MM.1S (cell line): ENCODE data around the gene NANOS1.

ENCODE experiments used
- DNase-seq: peaks from one replicate; pipeline ENCODE4 v3.0.0-alpha.2; 2015
- H2AFZ ChIP-seq: fragments of 300-600 bp; sonication (generic); 2 replicates; pipeline ENCODE4 v1.6.0; 2016; ENCODE audit warnings: antibody characterized with exemption, low read length
- H3F3A ChIP-seq: fragments of 300-600 bp; sonication (generic); 2 replicates; pipeline ENCODE4 v1.6.1; 2016; ENCODE audit warnings: mild to moderate bottlenecking, antibody characterized with exemption, low read length, moderate library complexity, mixed read lengths; ENCODE audit not compliant: insufficient read depth
- H3K27ac ChIP-seq: fragments of 300-600 bp; sonication (generic); 2 replicates; pipeline ENCODE4 v1.5.1; 2016; ENCODE audit warnings: mild to moderate bottlenecking, low read length
- H3K27me3 ChIP-seq: fragments of 300-600 bp; sonication (generic); replicated peaks from 2 replicates; pipeline ENCODE4 v1.6.0; 2016; ENCODE audit warnings: low read length; ENCODE audit not compliant: insufficient read depth
- H3K36me3 ChIP-seq: fragments of 300-600 bp; sonication (generic); replicated peaks from 2 replicates; pipeline ENCODE4 v1.6.1; 2016; ENCODE audit warnings: mild to moderate bottlenecking, low read length, mixed read lengths; ENCODE audit not compliant: insufficient read depth
- H3K4me1 ChIP-seq: fragments of 300-600 bp; sonication (generic); 2 replicates; pipeline ENCODE4 v1.6.1; 2016; ENCODE audit warnings: low read length, mixed read lengths
- H3K4me2 ChIP-seq: fragments of 300-600 bp; sonication (generic); 2 replicates; pipeline ENCODE4 v1.6.0; 2016; ENCODE audit warnings: low read depth, low read length
- H3K4me3 ChIP-seq: fragments of 300-600 bp; sonication (generic); 2 replicates; pipeline ENCODE4 v1.5.1; 2016; ENCODE audit warnings: low read length, mixed read lengths
- H3K79me2 ChIP-seq: fragments of 300-600 bp; sonication (generic); 2 replicates; pipeline ENCODE4 v1.6.1; 2016; ENCODE audit warnings: mixed run types, low read length, mixed read lengths
- H3K9ac ChIP-seq: fragments of 300-600 bp; sonication (generic); 2 replicates; pipeline ENCODE4 v1.6.1; 2016; ENCODE audit warnings: low read length, mixed read lengths
- H3K9me2 ChIP-seq: fragments of 300-600 bp; sonication (generic); replicated peaks from 2 replicates; pipeline ENCODE4 v1.6.1; 2016; ENCODE audit warnings: mild to moderate bottlenecking, low read length, mixed read lengths; ENCODE audit not compliant: insufficient read depth
- H3K9me3 ChIP-seq: fragments of 300-600 bp; sonication (generic); replicated peaks from 2 replicates; pipeline ENCODE4 v1.6.1; 2016; ENCODE audit warnings: mild to moderate bottlenecking, low read length, mixed read lengths; ENCODE audit not compliant: insufficient read depth
- H4K20me1 ChIP-seq: fragments of 300-600 bp; sonication (generic); 2 replicates; pipeline ENCODE4 v1.6.1; 2016; ENCODE audit warnings: mild to moderate bottlenecking, low read length, moderate library complexity, mixed read lengths; ENCODE audit not compliant: insufficient read depth
- EZH2 ChIP-seq: fragments of 300-600 bp; sonication (generic); optimal IDR thresholded peaks from 2 replicates; pipeline ENCODE3; 2017; ENCODE audit warnings: low read depth, mild to moderate bottlenecking, antibody characterized with exemption, low read length, mixed read lengths
- EZH2phosphoT487 ChIP-seq: fragments of 300-600 bp; sonication (generic); IDR thresholded peaks from 2 replicates; pipeline ENCODE4 v1.6.1; 2018; ENCODE audit warnings: antibody characterized with exemption, low read length
- TF ChIP-seq, protein P1 (sequence below): fragments of 300-600 bp; sonication (generic); IDR thresholded peaks from 2 replicates; pipeline ENCODE4 v1.5.1; 2016; ENCODE audit warnings: antibody characterized with exemption, low read length, mixed read lengths

NANOS1 gene

DNA sequence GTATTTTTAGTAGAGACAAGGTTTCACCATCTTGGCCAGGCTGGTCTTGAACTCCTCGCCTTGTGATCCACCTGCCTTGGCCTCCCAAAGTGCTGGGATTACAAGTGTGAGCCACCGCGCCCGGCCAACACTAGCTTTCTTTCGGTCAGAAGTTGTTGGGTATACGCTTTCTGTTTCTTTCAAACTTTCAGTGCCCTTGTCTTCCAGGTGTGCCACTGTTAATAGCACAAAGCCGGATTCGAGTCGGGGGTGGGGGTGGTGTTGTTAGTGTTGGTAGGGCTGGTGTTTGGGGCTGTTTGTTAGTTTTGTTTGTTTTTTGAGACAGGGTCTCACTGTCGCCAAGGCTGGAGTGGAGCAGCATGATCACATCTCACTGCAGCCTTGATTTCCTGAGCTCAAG lies 33.8 kb upstream of the NANOS1 start:
- 0 out of 2 replicates have a peak overlapping the region, but pooled peaks have one; percentile 17 for H2AFZ ChIP-seq
- peak overlapping the region; percentile 52; the same call in 1 of the 2 replicates for H3K27ac ChIP-seq
- no peaks in the 10 kb centered on the region for H3K79me2 ChIP-seq
- H3K9me2 ChIP-seq = no peaks in the 10 kb centered on the region
- no peak overlapping the region; the same call in 1 of the 2 replicates for H3K4me3 ChIP-seq
- H3F3A ChIP-seq = no peaks in the 10 kb centered on the region; the same call in 1 of the 2 replicates
- no peaks in the 10 kb centered on the region for H3K4me1 ChIP-seq
- peak; percentile 65 for DNase-seq
- no peaks in the 10 kb centered on the region for H4K20me1 ChIP-seq
- no peaks in the 10 kb centered on the region for H3K9me3 ChIP-seq
- TF ChIP-seq EZH2phosphoT487 (no peak), EZH2 (no peak)
- TF ChIP-seq, protein P1, sequence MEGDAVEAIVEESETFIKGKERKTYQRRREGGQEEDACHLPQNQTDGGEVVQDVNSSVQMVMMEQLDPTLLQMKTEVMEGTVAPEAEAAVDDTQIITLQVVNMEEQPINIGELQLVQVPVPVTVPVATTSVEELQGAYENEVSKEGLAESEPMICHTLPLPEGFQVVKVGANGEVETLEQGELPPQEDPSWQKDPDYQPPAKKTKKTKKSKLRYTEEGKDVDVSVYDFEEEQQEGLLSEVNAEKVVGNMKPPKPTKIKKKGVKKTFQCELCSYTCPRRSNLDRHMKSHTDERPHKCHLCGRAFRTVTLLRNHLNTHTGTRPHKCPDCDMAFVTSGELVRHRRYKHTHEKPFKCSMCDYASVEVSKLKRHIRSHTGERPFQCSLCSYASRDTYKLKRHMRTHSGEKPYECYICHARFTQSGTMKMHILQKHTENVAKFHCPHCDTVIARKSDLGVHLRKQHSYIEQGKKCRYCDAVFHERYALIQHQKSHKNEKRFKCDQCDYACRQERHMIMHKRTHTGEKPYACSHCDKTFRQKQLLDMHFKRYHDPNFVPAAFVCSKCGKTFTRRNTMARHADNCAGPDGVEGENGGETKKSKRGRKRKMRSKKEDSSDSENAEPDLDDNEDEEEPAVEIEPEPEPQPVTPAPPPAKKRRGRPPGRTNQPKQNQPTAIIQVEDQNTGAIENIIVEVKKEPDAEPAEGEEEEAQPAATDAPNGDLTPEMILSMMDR = no peak
- H3K9ac ChIP-seq = no peak overlapping the region
- no peaks in the 10 kb centered on the region for H3K36me3 ChIP-seq
- no peak overlapping the region for H3K4me2 ChIP-seq
- no peaks in the 10 kb centered on the region for H3K27me3 ChIP-seq

DNA sequence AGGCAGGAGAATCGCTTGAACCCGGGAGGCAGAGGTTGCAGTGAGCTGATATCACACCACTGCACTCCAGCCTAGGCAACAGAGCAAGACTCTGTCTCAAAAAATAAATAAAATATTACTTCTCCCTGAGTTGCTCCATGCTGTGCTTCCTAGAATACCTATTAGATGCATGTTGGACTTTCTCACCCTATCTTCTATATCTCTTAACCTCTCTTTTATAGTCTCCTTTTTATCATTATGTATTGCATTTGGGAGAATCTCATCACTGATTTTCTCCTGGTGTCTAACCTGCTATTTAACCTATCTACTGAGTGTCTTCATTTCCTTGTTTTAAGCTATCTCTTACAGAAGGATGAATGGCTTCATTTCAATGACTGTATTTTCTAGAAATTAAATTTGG lies 32.1 kb upstream of the NANOS1 start:
- Histone ChIP-seq H3K79me2 (no peaks in the 10 kb centered on the region), H3K36me3 (no peaks in the 10 kb centered on the region), H3K4me2 (no peak overlapping the region), H3K4me1 (no peaks in the 10 kb centered on the region), H3K9me2 (no peaks in the 10 kb centered on the region), H3K9ac (no peak overlapping the region), H3K9me3 (no peaks in the 10 kb centered on the region), H3K4me3 (no peak overlapping the region), H3K27ac (no peak overlapping the region), H3F3A (no peaks in the 10 kb centered on the region; the same call in 1 of the 2 replicates), H2AFZ (no peak overlapping the region), H3K27me3 (no peaks in the 10 kb centered on the region), H4K20me1 (no peaks in the 10 kb centered on the region)
- no peak for DNase-seq
- no peak for TF ChIP-seq EZH2phosphoT487
- TF ChIP-seq, protein P1 = no peak
- TF ChIP-seq EZH2 = no peak

DNA sequence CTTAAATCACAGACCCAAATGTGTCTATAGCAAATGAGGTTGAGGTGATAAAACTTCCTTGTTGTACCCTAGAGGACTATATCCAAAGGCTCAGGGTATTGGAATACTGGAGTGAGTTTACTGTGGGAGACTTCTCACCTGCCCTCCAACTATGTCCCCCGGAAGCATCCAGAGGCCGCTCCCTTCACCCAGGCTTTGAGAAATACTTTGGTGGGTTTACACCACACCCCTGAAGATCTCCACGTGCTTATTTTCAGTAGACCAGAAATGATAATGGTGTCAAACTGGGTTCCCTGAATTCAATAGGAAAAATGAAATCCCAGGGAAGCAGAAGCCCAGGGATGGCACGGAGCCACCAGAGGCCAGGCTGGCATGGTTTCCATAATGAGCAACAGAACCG lies 31.3 kb upstream of the NANOS1 start:
- H3K4me2 ChIP-seq = no peak overlapping the region
- H3K27ac ChIP-seq = no peak overlapping the region
- H3K4me3 ChIP-seq = no peak overlapping the region
- H3K27me3 ChIP-seq = no peaks in the 10 kb centered on the region
- H4K20me1 ChIP-seq = no peaks in the 10 kb centered on the region
- TF ChIP-seq EZH2phosphoT487 = no peak
- TF ChIP-seq EZH2 = no peak
- TF ChIP-seq, protein P1 = no peak
- DNase-seq = no peak
- no peaks in the 10 kb centered on the region; the same call in 1 of the 2 replicates for H3F3A ChIP-seq
- no peaks in the 10 kb centered on the region for H3K79me2 ChIP-seq
- H3K36me3 ChIP-seq = no peaks in the 10 kb centered on the region
- no peaks in the 10 kb centered on the region for H3K9me2 ChIP-seq
- no peak overlapping the region for H3K9ac ChIP-seq
- H2AFZ ChIP-seq = no peak overlapping the region
- H3K4me1 ChIP-seq = no peaks in the 10 kb centered on the region
- no peaks in the 10 kb centered on the region for H3K9me3 ChIP-seq
